ENCODE measurements around the gene RAC3.
A peak's percentile ranks its signal among the peaks of the same experiment; 100 is the strongest.

Gene RAC3

DNA sequence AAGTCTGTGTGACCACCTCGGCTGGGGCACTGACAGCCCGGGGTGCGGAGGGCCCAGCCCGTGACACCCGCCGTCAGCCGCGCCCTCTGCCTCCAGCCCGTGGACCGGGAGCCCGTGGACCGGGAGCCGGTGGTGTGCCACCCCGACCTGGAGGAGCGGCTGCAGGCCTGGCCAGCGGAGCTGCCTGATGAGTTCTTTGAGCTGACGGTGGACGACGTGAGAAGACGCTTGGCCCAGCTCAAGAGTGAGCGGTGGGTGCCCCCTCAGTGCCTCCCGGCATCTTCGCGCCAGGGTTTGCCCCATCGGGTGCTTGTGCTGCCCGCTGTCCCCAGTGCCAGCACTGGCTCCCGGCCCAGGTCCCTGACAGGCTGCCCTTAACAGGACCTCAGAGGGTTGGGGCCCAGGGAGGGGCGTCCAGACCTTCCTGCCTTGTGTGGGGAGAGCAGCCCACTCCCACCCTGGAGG, 22.5 kb upstream of the RAC3 start:
- no peak overlapping the region for H2AK5ac ChIP-seq (ENCODE audit: low read depth, low read length)
- peak overlapping the region; percentile 39 for H2BK5ac ChIP-seq (ENCODE audit: low read length)
- no peak overlapping the region for H2BK120ac ChIP-seq (ENCODE audit: low read depth, low read length)
- H4K91ac ChIP-seq (ENCODE audit: low read depth, low read length, poor library complexity) = no peak overlapping the region
- H3K27ac ChIP-seq (replicated peaks; ENCODE audit: low read length) = no peak overlapping the region
- H2BK15ac ChIP-seq (ENCODE audit: low read length) = no peak overlapping the region
- H3K9me3 ChIP-seq (replicated peaks in 1 of 2; ENCODE audit: control insufficient read depth in 2 of 2, insufficient read depth in 1 of 2, low read depth in 1 of 2, low read length in 2 of 2) = no peaks in the 10 kb centered on the region
- peak overlapping the region; percentile 65 for H3K23ac ChIP-seq (ENCODE audit: low read depth, low read length, poor library complexity)
- no peaks in the 10 kb centered on the region for H3K27me3 ChIP-seq (ENCODE audit: control insufficient read depth in 3 of 3, insufficient read depth in 3 of 3, low read depth in 1 of 3, low read length in 3 of 3)
- WGBS, 2 donors (ENCODE audit: extremely low coverage in 2 of 2, insufficient read length in 2 of 2, insufficient replicate concordance in 1 of 2) = no CpG with 5 or more reads among the region's 28 CpGs
- H3K14ac ChIP-seq (ENCODE audit: low read length) = no peak overlapping the region
- peak overlapping the region; percentile 21 for H3K9ac ChIP-seq (ENCODE audit: low read depth, low read length, poor library complexity)
- no peak overlapping the region for H3K4ac ChIP-seq (ENCODE audit: low read length)
- no peak overlapping the region for H2AFZ ChIP-seq (ENCODE audit: low read length)
- H3K18ac ChIP-seq (ENCODE audit: low read length) = no peak overlapping the region
- H2BK12ac ChIP-seq (ENCODE audit: low read length) = no peak overlapping the region
- no peak for DNase-seq (ENCODE audit: low spot score)
- peaks cover 4% of the 10 kb centered on the region for H3K79me1 ChIP-seq (ENCODE audit: low read depth, low read length)
- peaks cover 0 to 4% of the 10 kb centered on the region in 2 donors for H3K36me3 ChIP-seq (replicated peaks in 1 of 2; ENCODE audit: control insufficient read depth in 2 of 2, insufficient read depth in 2 of 2, low read length in 2 of 2)
- H4K8ac ChIP-seq (ENCODE audit: low read depth, low read length) = no peak overlapping the region
- no peak overlapping the region for H3K4me2 ChIP-seq (ENCODE audit: insufficient read depth, low read length, poor library complexity, severe bottlenecking)
- peaks cover 0 to 13% of the 10 kb centered on the region in 2 donors for H3K4me1 ChIP-seq (ENCODE audit: control insufficient read depth in 2 of 2, insufficient read depth in 1 of 2, low read depth in 1 of 2, low read length in 2 of 2)
- H3K4me3 ChIP-seq (ENCODE audit: low read length in 2 of 2) = no peak overlapping the region

DNA sequence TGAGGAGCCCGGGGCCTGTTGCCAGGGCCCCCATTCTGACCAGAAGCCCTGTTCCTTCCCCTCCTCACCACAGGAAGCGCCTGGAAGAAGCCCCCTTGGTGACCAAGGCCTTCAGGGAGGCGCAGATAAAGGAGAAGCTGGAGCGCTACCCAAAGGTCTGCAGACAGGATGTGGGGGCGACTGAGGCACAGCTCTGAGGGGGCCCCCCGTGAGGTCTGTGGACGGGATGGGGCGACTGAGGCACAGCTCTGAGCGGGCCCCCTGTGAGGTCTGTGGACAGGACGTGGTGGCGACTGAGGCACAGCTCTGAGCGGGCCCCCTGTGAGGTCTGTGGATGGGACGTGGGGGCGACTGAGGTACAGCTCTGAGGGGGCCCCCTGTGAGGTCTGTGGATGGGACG, 22.1 kb upstream of the RAC3 start:
- Histone ChIP-seq H2AK5ac (ENCODE audit: low read depth, low read length) (no peak overlapping the region), H3K9ac (ENCODE audit: low read depth, low read length, poor library complexity) (no peak overlapping the region), H3K23ac (ENCODE audit: low read depth, low read length, poor library complexity) (peak overlapping the region; percentile 65), H3K9me3 (replicated peaks in 1 of 2; ENCODE audit: control insufficient read depth in 2 of 2, insufficient read depth in 1 of 2, low read depth in 1 of 2, low read length in 2 of 2) (no peaks in the 10 kb centered on the region), H2BK15ac (ENCODE audit: low read length) (no peak overlapping the region), H3K27me3 (ENCODE audit: control insufficient read depth in 3 of 3, insufficient read depth in 3 of 3, low read depth in 1 of 3, low read length in 3 of 3) (no peaks in the 10 kb centered on the region), H3K36me3 (replicated peaks in 1 of 2; ENCODE audit: control insufficient read depth in 2 of 2, insufficient read depth in 2 of 2, low read length in 2 of 2) (peaks cover 0 to 4% of the 10 kb centered on the region in 2 donors), H3K4me3 (ENCODE audit: low read length in 2 of 2) (no peak overlapping the region), H3K4me2 (ENCODE audit: insufficient read depth, low read length, poor library complexity, severe bottlenecking) (no peak overlapping the region), H3K4ac (ENCODE audit: low read length) (no peak overlapping the region), H3K14ac (ENCODE audit: low read length) (no peak overlapping the region), H3K18ac (ENCODE audit: low read length) (no peak overlapping the region), H2BK12ac (ENCODE audit: low read length) (no peak overlapping the region), H2BK120ac (ENCODE audit: low read depth, low read length) (no peak overlapping the region), H4K91ac (ENCODE audit: low read depth, low read length, poor library complexity) (no peak overlapping the region), H3K79me1 (ENCODE audit: low read depth, low read length) (peaks cover 4% of the 10 kb centered on the region), H2BK5ac (ENCODE audit: low read length) (no peak overlapping the region), H3K27ac (replicated peaks; ENCODE audit: low read length) (no peak overlapping the region), H2AFZ (ENCODE audit: low read length) (no peak overlapping the region), H4K8ac (ENCODE audit: low read depth, low read length) (no peak overlapping the region), H3K4me1 (ENCODE audit: control insufficient read depth in 2 of 2, insufficient read depth in 1 of 2, low read depth in 1 of 2, low read length in 2 of 2) (peaks cover 0 to 12% of the 10 kb centered on the region in 2 donors)
- no CpG with 5 or more reads among the region's 15 CpGs for WGBS, 2 donors (ENCODE audit: extremely low coverage in 2 of 2, insufficient read length in 2 of 2, insufficient replicate concordance in 1 of 2)
- no peak for DNase-seq (ENCODE audit: low spot score)

DNA sequence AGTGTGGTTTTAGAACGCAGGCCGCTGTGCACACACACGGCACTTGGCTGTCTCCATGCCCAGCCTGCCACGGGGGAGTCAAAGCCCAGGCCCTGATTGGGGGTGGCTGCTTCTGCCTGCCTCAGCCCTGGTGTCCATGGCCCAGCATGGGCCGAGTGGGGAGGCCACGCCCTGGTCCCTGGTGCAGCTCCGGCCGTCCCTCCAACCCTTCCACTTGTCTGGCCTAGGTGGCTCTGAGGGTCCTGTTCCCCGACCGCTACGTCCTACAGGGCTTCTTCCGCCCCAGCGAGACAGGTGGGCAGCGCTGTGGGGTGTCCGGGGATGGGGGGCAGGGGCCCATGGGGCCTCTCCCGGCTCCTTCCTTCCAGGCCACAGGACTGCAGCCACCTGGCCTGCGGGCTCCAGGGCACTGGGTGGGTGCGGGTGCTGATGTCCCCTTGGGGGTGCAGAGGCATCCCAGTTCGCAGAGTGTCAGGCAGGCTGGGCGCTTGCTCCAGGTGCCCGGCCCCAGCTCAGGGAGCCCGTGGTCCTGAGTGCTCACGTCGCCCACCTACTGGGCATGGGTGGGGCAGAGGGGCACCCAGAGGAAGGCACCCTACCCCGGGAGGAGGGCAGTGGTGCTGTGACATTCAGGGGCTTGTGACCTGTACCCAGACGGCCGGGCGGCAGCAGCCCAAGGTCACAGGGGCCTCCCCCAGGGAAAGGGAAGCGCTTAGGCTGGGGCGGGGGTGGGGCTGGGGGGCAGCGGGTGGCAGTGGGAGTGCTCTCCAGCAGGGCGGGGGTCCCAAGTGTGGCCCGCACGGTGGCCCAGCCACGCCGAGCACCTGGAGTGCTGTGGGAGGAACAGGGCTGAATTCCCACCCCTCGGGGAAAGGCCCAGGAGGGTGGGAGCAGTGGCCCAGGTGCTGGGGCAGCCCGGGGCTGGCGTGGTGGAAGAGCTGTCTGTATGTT, 20.6 kb upstream of the RAC3 start:
- Histone ChIP-seq H3K23ac (ENCODE audit: low read depth, low read length, poor library complexity) (no peak overlapping the region), H3K4me3 (ENCODE audit: low read length in 2 of 2) (no peak overlapping the region), H3K4me2 (ENCODE audit: insufficient read depth, low read length, poor library complexity, severe bottlenecking) (no peak overlapping the region), H4K8ac (ENCODE audit: low read depth, low read length) (no peak overlapping the region), H2BK120ac (ENCODE audit: low read depth, low read length) (no peak overlapping the region), H2BK15ac (ENCODE audit: low read length) (no peak overlapping the region), H3K79me1 (ENCODE audit: low read depth, low read length) (peaks cover 3% of the 10 kb centered on the region), H2BK5ac (ENCODE audit: low read length) (no peak overlapping the region), H3K4me1 (ENCODE audit: control insufficient read depth in 2 of 2, insufficient read depth in 1 of 2, low read depth in 1 of 2, low read length in 2 of 2) (peaks cover 0 to 13% of the 10 kb centered on the region in 2 donors), H3K36me3 (replicated peaks in 1 of 2; ENCODE audit: control insufficient read depth in 2 of 2, insufficient read depth in 2 of 2, low read length in 2 of 2) (peaks cover 1 to 4% of the 10 kb centered on the region in 2 donors), H3K18ac (ENCODE audit: low read length) (no peak overlapping the region), H3K4ac (ENCODE audit: low read length) (no peak overlapping the region), H2BK12ac (ENCODE audit: low read length) (no peak overlapping the region), H3K14ac (ENCODE audit: low read length) (no peak overlapping the region), H3K9ac (ENCODE audit: low read depth, low read length, poor library complexity) (no peak overlapping the region), H2AK5ac (ENCODE audit: low read depth, low read length) (no peak overlapping the region), H4K91ac (ENCODE audit: low read depth, low read length, poor library complexity) (no peak overlapping the region), H3K27me3 (ENCODE audit: control insufficient read depth in 3 of 3, insufficient read depth in 3 of 3, low read depth in 1 of 3, low read length in 3 of 3) (no peaks in the 10 kb centered on the region), H2AFZ (ENCODE audit: low read length) (no peak overlapping the region), H3K9me3 (replicated peaks in 1 of 2; ENCODE audit: control insufficient read depth in 2 of 2, insufficient read depth in 1 of 2, low read depth in 1 of 2, low read length in 2 of 2) (no peaks in the 10 kb centered on the region), H3K27ac (replicated peaks; ENCODE audit: low read length) (no peak overlapping the region)
- WGBS, 2 donors (ENCODE audit: extremely low coverage in 2 of 2, insufficient read length in 2 of 2, insufficient replicate concordance in 1 of 2) = no CpG with 5 or more reads among the region's 39 CpGs
- no peak for DNase-seq (ENCODE audit: low spot score)

DNA sequence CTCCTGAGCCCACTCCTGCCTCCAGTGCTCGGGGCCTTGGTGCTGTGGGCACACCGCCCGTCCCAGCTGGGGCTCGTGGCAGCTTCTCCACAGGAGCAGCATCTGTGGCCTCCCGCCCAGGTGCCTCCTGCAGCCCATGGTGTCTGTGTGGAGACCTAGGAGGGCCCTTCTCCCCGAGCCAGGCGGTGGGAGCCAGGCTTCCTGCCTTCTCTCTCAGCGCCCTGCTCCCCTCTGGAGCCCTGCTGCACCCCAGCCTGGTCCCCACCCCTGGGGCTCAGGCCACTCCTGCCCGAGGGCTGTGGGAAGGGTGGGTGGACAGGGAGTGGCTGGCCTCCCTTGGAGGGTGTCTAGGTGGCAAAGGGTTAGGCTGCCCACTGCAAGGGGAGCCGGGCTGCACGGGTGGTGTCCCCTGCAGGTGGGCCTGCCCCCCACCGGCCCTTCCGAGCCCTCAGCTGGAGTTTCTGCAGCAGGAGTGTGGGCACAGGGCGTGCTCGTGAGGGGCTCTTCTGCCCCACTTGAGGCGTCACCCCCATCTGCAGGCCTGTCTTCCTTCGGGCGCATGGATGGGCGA, 19.8 kb upstream of the RAC3 start:
- Histone ChIP-seq H3K36me3 (replicated peaks in 1 of 2; ENCODE audit: control insufficient read depth in 2 of 2, insufficient read depth in 2 of 2, low read length in 2 of 2) (peaks cover 1 to 4% of the 10 kb centered on the region in 2 donors), H3K4ac (ENCODE audit: low read length) (no peak overlapping the region), H2BK5ac (ENCODE audit: low read length) (no peak overlapping the region), H3K4me1 (ENCODE audit: control insufficient read depth in 2 of 2, insufficient read depth in 1 of 2, low read depth in 1 of 2, low read length in 2 of 2) (peaks cover 0 to 15% of the 10 kb centered on the region in 2 donors), H2AFZ (ENCODE audit: low read length) (no peak overlapping the region), H3K4me2 (ENCODE audit: insufficient read depth, low read length, poor library complexity, severe bottlenecking) (no peak overlapping the region), H3K4me3 (ENCODE audit: low read length in 2 of 2) (no peak overlapping the region), H3K23ac (ENCODE audit: low read depth, low read length, poor library complexity) (peak overlapping the region; percentile 80), H3K18ac (ENCODE audit: low read length) (no peak overlapping the region), H2BK12ac (ENCODE audit: low read length) (no peak overlapping the region), H2AK5ac (ENCODE audit: low read depth, low read length) (no peak overlapping the region), H3K27me3 (ENCODE audit: control insufficient read depth in 3 of 3, insufficient read depth in 3 of 3, low read depth in 1 of 3, low read length in 3 of 3) (no peaks in the 10 kb centered on the region), H2BK15ac (ENCODE audit: low read length) (no peak overlapping the region), H3K9ac (ENCODE audit: low read depth, low read length, poor library complexity) (no peak overlapping the region), H4K91ac (ENCODE audit: low read depth, low read length, poor library complexity) (no peak overlapping the region), H4K8ac (ENCODE audit: low read depth, low read length) (no peak overlapping the region), H3K9me3 (replicated peaks in 1 of 2; ENCODE audit: control insufficient read depth in 2 of 2, insufficient read depth in 1 of 2, low read depth in 1 of 2, low read length in 2 of 2) (no peaks in the 10 kb centered on the region), H3K14ac (ENCODE audit: low read length) (no peak overlapping the region), H3K79me1 (ENCODE audit: low read depth, low read length) (no peaks in the 10 kb centered on the region), H2BK120ac (ENCODE audit: low read depth, low read length) (no peak overlapping the region), H3K27ac (replicated peaks; ENCODE audit: low read length) (no peak overlapping the region)
- no peak for DNase-seq (ENCODE audit: low spot score)
- WGBS, 2 donors (ENCODE audit: extremely low coverage in 2 of 2, insufficient read length in 2 of 2, insufficient replicate concordance in 1 of 2) = no CpG with 5 or more reads among the region's 19 CpGs
